ENCODE data around the gene BANK1. TPM values are rescaled to one million over a fixed set of nuclear protein-coding genes. Genes with fewer than 3 reads are reported as not detected.

The BANK1 gene
- total and polyA plus RNA-seq, 2 of the 4 experiments (the other 2 are of a cell fraction): under 0.01 to 0.51 TPM

GRCh38 chr4:102031406-102031805 lies 240.9 kb downstream of the BANK1 start:
- in situ Hi-C loops (cut with MboI; ENCODE audit: low sequenced_read_pairs) (no loop called here), intact Hi-C loops (cut with micrococcal nuclease) (no loop called here), dilution Hi-C loops (cut with HindIII; ENCODE audit: low sequenced_read_pairs, unreplicated experiment) (no loop called here)
- H2BK15ac ChIP-seq (ENCODE audit: low read depth, low read length): no peak overlapping the region
- no peaks in the 10 kb centered on the region for H3K9me1 ChIP-seq (ENCODE audit: insufficient read depth, low read length)
- ChIA-PET CTCF (no interaction called here), POLR2A (ENCODE audit: unreplicated experiment) (no interaction called here)
- no peak overlapping the region for H3K4ac ChIP-seq (ENCODE audit: low read depth, low read length)
- no peaks in the 10 kb centered on the region for H3K27me3 ChIP-seq (ENCODE audit: control insufficient read depth, insufficient read depth, low read length)
- no peak for DNase-seq
- no peak overlapping the region for H2BK5ac ChIP-seq (ENCODE audit: low read depth, low read length, poor library complexity, severe bottlenecking)
- H3K9me3 ChIP-seq (ENCODE audit: control insufficient read depth, insufficient read depth, low read length): no peaks in the 10 kb centered on the region
- no peaks in the 10 kb centered on the region for H3K79me1 ChIP-seq (ENCODE audit: low read depth in 1 of 2, low read length in 2 of 2)
- no TSS peak for BruUV-seq (replicated peaks)
- H3K4me1 ChIP-seq (ENCODE audit: control insufficient read depth, insufficient read depth, low read length): no peaks in the 10 kb centered on the region
- no peak overlapping the region for H2AFZ ChIP-seq (replicated peaks; ENCODE audit: low read length, poor library complexity)
- H2BK20ac ChIP-seq (ENCODE audit: low read depth, low read length): no peak overlapping the region
- no peak overlapping the region for H3K4me2 ChIP-seq (ENCODE audit: low read depth, low read length)
- no peak for ATAC-seq (ENCODE audit: low read depth)
- no peak overlapping the region for H2AK9ac ChIP-seq (replicated peaks; ENCODE audit: low read depth, low read length, poor library complexity)
- no peak overlapping the region for H3K18ac ChIP-seq (ENCODE audit: low read depth, low read length)
- H3K56ac ChIP-seq (ENCODE audit: extremely low read depth, insufficient read depth, low read length): no peak overlapping the region
- no peak overlapping the region for H4K8ac ChIP-seq (ENCODE audit: low read depth in 2 of 2, low read length in 2 of 2)
- no peak overlapping the region for H2AK5ac ChIP-seq (ENCODE audit: low read depth, low read length)
- H3K36me3 ChIP-seq (ENCODE audit: control insufficient read depth, insufficient read depth, low read length): no peaks in the 10 kb centered on the region
- no peak overlapping the region for H2BK120ac ChIP-seq (ENCODE audit: low read depth, low read length)
- no peak overlapping the region for H3K4me3 ChIP-seq (ENCODE audit: insufficient read depth, low read depth, low read length)
- TF ChIP-seq RAD21 (IDR thresholded peaks at IDR 0.05; ENCODE audit: low read length) (no peak), NFE2L2 (IDR thresholded peaks at IDR 0.05; ENCODE audit: low read depth, low read length) (no peak), USF2 (IDR thresholded peaks at IDR 0.05; ENCODE audit: low read depth, low read length) (no peak), RCOR1 (IDR thresholded peaks at IDR 0.05; ENCODE audit: insufficient replicate concordance, low read length) (no peak)
- no peak overlapping the region for H3K14ac ChIP-seq (replicated peaks; ENCODE audit: low read depth, low read length)
- no peak overlapping the region for H3K27ac ChIP-seq (ENCODE audit: insufficient read depth, low read length)
- no peak overlapping the region for H3K23ac ChIP-seq (ENCODE audit: low read depth, low read length)
- no peak overlapping the region for H4K5ac ChIP-seq (ENCODE audit: low read depth, low read length)
- no CpG with 5 or more reads among the region's 2 CpGs for WGBS, 2 experiments (ENCODE audit: extremely low coverage in 2 of 2, insufficient read length in 1 of 2)
- H4K20me1 ChIP-seq (ENCODE audit: insufficient read depth, low read length): no peaks in the 10 kb centered on the region
- no peak overlapping the region for H3K9ac ChIP-seq (ENCODE audit: low read depth, low read length)
- H4K91ac ChIP-seq (ENCODE audit: insufficient read depth, low read depth, low read length): no peak overlapping the region
